Activated CD4-positive, alpha-beta T cell treated with anti-CD3 and anti-CD28 coated beads for 1 hour (primary cell): ENCODE data around the gene CLIP1.
A peak's percentile ranks its signal among the peaks of the same experiment; 100 is the strongest.

Experiments
- DNase-seq: peaks from one replicate; pipeline ENCODE4 v3.0.0-alpha.2; 2020

Gene CLIP1

GRCh38 chr12:122243965-122244364, 178.5 kb downstream of the CLIP1 start:
- DNase-seq, result no peak

DNA sequence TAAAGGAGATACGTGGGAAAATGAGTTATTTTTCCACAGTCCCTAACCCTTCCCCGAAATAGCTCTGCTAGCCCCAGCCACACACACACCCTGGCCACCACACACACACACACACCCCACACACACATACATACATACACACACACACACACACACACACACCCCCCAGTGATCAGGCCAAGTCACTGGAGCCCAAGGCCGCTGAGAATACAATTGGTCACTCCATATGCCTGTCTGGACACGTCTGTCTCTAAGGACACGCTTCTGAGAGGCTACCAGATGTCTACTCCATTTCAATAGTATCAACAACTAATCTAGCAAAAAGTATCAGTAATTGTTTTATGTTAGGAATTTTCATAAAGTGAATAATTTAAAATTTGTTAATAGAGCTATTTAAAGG, 183.6 kb downstream of the CLIP1 start:
- DNase-seq, result no peak

DNA sequence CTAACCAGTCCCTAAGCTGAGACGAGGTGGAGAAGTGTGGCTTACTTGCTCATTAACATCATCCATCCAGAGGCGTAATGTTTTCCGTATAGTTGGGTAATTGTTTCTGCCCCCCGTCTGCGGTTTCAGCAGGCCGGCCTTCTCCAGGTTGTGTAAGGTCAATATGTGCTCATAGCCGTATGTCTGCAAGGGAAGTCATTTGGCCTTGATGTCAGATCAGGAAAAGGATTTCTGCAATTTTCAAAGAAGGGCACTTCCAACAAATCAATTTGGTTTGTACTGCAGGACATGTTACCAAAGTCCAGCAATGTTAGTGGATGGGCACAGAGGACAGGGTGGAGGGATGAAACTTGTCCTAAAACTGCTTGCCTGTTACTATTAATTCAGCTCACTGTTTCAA, 186.7 kb downstream of the CLIP1 start:
- no peak for DNase-seq

GRCh38 chr12:122232691-122233090, 189.8 kb downstream of the CLIP1 start:
- no peak for DNase-seq

DNA sequence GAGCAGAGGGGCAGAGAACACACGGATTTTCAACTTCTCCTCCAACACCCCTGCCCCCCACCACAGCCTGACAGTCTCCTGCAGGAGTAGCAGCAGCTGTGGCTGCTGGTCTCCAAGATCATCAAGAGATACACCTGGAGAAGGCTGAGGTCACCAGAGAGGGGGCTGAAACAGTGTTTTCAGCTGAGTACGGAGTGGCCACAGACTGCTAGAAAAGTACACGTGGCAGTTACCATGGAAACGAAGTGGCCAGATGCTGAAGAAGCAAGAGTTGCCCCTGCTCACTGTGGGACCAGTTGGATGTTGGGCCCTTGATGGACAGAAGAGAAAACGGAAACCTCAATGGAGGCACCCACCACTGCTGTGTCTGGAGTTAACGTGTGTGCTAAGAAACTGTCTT, 191.7 kb downstream of the CLIP1 start:
- no peak for DNase-seq

- no peak for DNase-seq
These were observed 194.4 kb downstream of the CLIP1 start for GRCh38 chr12:122228092-122228491.

- DNase-seq, result no peak
These were observed 195.1 kb downstream of the CLIP1 start for GRCh38 chr12:122227341-122227740.

GRCh38 chr12:122226366-122227125, 195.9 kb downstream of the CLIP1 start:
- DNase-seq, result no peak

- DNase-seq, result peak; percentile 100
These were observed 196.6 kb downstream of the CLIP1 start, which contains the start of gene DIABLO for GRCh38 chr12:122225683-122226365. Gene DIABLO (minus strand): TSS chr12:122226052. CDS start chr12:122226014, 38 bp downstream.
